HepG2 (cell line): Measurements from ENCODE around the gene SLC26A3. TPM values are rescaled to one million over a fixed set of nuclear protein-coding genes. Genes with fewer than 3 reads are reported as not detected.

Experiments
- AGO1 ChIP-seq: fragments of 200-400 bp; formaldehyde crosslinking; IDR thresholded peaks from 2 replicates; pipeline ENCODE4 v1.6.1; 2017; ENCODE audit warnings: mild to moderate bottlenecking, low read depth, low read length, moderate library complexity; ENCODE audit not compliant: poor library complexity, severe bottlenecking
- ARNTL ChIP-seq: sonication (generic); formaldehyde crosslinking; IDR thresholded peaks from 2 replicates; pipeline ENCODE4 v1.4.0; 2020; ENCODE audit warnings: mild to moderate bottlenecking, missing genetic modification reagents
- DMAP1 ChIP-seq: IDR thresholded peaks from 2 replicates; pipeline ENCODE4 v1.6.1; 2016
- ELF3 ChIP-seq: IDR thresholded peaks from 2 replicates; pipeline ENCODE4 v1.6.1; 2016; ENCODE audit warnings: missing genetic modification reagents, missing compliant biosample characterization
- FOXJ3 ChIP-seq: sonication (generic); formaldehyde crosslinking; IDR thresholded peaks from 2 replicates; pipeline ENCODE4 v1.4.0; 2020; ENCODE audit warnings: missing genetic modification reagents, mild to moderate bottlenecking, borderline replicate concordance
- MTA3 ChIP-seq: sonication (generic); formaldehyde crosslinking; IDR thresholded peaks from 2 replicates; pipeline ENCODE4 v1.4.0; 2020; ENCODE audit warnings: missing genetic modification reagents
- NFIC ChIP-seq: IDR thresholded peaks from 2 replicates; pipeline ENCODE4 v1.6.1; 2012; ENCODE audit warnings: mild to moderate bottlenecking, low read length, inconsistent platforms
- RNF219 ChIP-seq: sonication (generic); formaldehyde crosslinking; IDR thresholded peaks from 2 replicates; pipeline ENCODE4 v1.5.0; 2020; ENCODE audit warnings: mild to moderate bottlenecking, missing genetic modification reagents
- SRSF1 ChIP-seq: fragments of 200-400 bp; formaldehyde crosslinking; optimal IDR thresholded peaks from 2 replicates; pipeline ENCODE3; 2017; ENCODE audit warnings: mild to moderate bottlenecking, low read depth, low read length, moderate library complexity
- SRSF9 ChIP-seq: fragments of 200-400 bp; formaldehyde crosslinking; IDR thresholded peaks from 2 replicates; pipeline ENCODE4 v1.6.1; 2018; ENCODE audit warnings: borderline replicate concordance, mild to moderate bottlenecking, low read depth, low read length; ENCODE audit not compliant: insufficient read depth, poor library complexity, severe bottlenecking
- ZBTB4 ChIP-seq: sonication (generic); formaldehyde crosslinking; IDR thresholded peaks from 2 replicates; pipeline ENCODE4 v1.4.0; 2020; ENCODE audit warnings: missing genetic modification reagents, mild to moderate bottlenecking, borderline replicate concordance
- ZEB1 ChIP-seq: IDR thresholded peaks from 2 replicates; pipeline ENCODE4 v1.6.1; 2012; ENCODE audit warnings: mild to moderate bottlenecking, low read depth, inconsistent platforms; ENCODE audit not compliant: insufficient replicate concordance
- ZFP37 ChIP-seq: sonication (generic); formaldehyde crosslinking; IDR thresholded peaks from 2 replicates; pipeline ENCODE4 v1.4.0; 2020; ENCODE audit warnings: missing genetic modification reagents, borderline replicate concordance
- ZNF253 ChIP-seq: sonication (generic); formaldehyde crosslinking; IDR thresholded peaks from 2 replicates; pipeline ENCODE4 v1.8.0; 2022; ENCODE audit warnings: mild to moderate bottlenecking, missing genetic modification reagents, borderline replicate concordance
- ZNF280B ChIP-seq: sonication (generic); formaldehyde crosslinking; IDR thresholded peaks from 2 replicates; pipeline ENCODE4 v1.5.0; 2020; ENCODE audit warnings: missing genetic modification reagents, mild to moderate bottlenecking, borderline replicate concordance
- ZNF605 ChIP-seq: sonication (generic); formaldehyde crosslinking; IDR thresholded peaks from 2 replicates; pipeline ENCODE4 v1.8.0; 2022; ENCODE audit warnings: mild to moderate bottlenecking, missing genetic modification reagents
- ZNF687 ChIP-seq: sonication (generic); formaldehyde crosslinking; IDR thresholded peaks from 2 replicates; pipeline ENCODE4 v1.5.1; 2020; ENCODE audit warnings: mild to moderate bottlenecking, missing genetic modification reagents, moderate library complexity
- ZSCAN21 ChIP-seq: sonication (generic); formaldehyde crosslinking; IDR thresholded peaks from 2 replicates; pipeline ENCODE4 v1.8.0; 2022; ENCODE audit warnings: mild to moderate bottlenecking, missing genetic modification reagents, moderate library complexity, borderline replicate concordance
- polyA plus RNA-seq, 8 experiments: library from polyadenylated mRNA; depleted of rRNA in 3 of 8; stranded (reverse) in 7 of 8; unstranded in 1 of 8; fragments of >200 nt; fragmentation: Illumina TruSeq in 4 of 8; extraction: Trizol in 4 of 8; gene quantifications; 2 replicates each; pipeline versions ENCODE4 v1.2.1 to v1.2.3, GENCODE V29; 2011 to 2016; ENCODE audit warnings: low read depth in 4 of 8, missing spikeins in 1 of 8, mixed read lengths in 1 of 8; ENCODE audit not compliant: insufficient read depth in 1 of 8
- total RNA-seq, 5 experiments: library from RNA; depleted of rRNA; stranded (reverse); fragments of >200 nt; fragmentation: Illumina TruSeq; extraction: Trizol; gene quantifications; 2 replicates each; pipeline ENCODE4 v1.2.3, GENCODE V29; 2016; ENCODE audit warnings: low read depth in 1 of 5

SLC26A3 gene
- total and polyA plus RNA-seq, 2 of the 13 experiments (the other 11 are each of a cell fraction or from before 2014, with no cell fraction given) = 0.11 to 0.30 TPM

GRCh38 chr7:107744345-107744750 lies 58.7 kb downstream of the SLC26A3 start (continued):
- no peak for TF ChIP-seq ZBTB4 (CRISPR knock-in tag)
- no peak for TF ChIP-seq SRSF9
- TF ChIP-seq ZNF280B = 0 out of 2 replicates have a peak, but pooled peaks have one; percentile 12
- TF ChIP-seq ZFP37 (CRISPR knock-in tag) = peak; percentile 14; the same call in 1 of the 2 replicates
- no peak for TF ChIP-seq AGO1
- TF ChIP-seq ZEB1 = no peak
- TF ChIP-seq ZSCAN21 (CRISPR knock-in tag) = peak; percentile 12; the same call in 1 of the 2 replicates
- 0 out of 2 replicates have a peak, but pooled peaks have one; percentile 31 for TF ChIP-seq NFIC
- 0 out of 2 replicates have a peak, but pooled peaks have one; percentile 7 for TF ChIP-seq ZNF605 (CRISPR knock-in tag)
- TF ChIP-seq ZNF253 (CRISPR knock-in tag) = 0 out of 2 replicates have a peak, but pooled peaks have one; percentile 54
- 0 out of 2 replicates have a peak, but pooled peaks have one; percentile 18 for TF ChIP-seq ZNF687 (CRISPR knock-in tag)
- no peak for TF ChIP-seq ARNTL (CRISPR knock-in tag)
- peak; percentile 52 for TF ChIP-seq SRSF1
- no peak for TF ChIP-seq RNF219
- no peak for TF ChIP-seq MTA3
- TF ChIP-seq DMAP1 (CRISPR knock-in tag) = 0 out of 2 replicates have a peak, but pooled peaks have one; percentile 12
- 0 out of 2 replicates have a peak, but pooled peaks have one; percentile 40 for TF ChIP-seq FOXJ3 (CRISPR knock-in tag)
- no peak for TF ChIP-seq ELF3 (CRISPR knock-in tag)
